ENCODE data around the gene FADS6. TPM values are rescaled to one million over a fixed set of nuclear protein-coding genes. Genes with fewer than 3 reads are reported as not detected.

FADS6 gene
- polyA plus RNA-seq, 1 donor (not counting 4 experiments of a cell fraction or from before 2014, with no cell fraction given), result 0.07 TPM

GRCh38 chr17:74843352-74843627 lies 50.1 kb downstream of the FADS6 start:
- H3K4me3 ChIP-seq (ENCODE audit: control insufficient read depth in 2 of 3, extremely low read depth in 1 of 3, insufficient read depth in 2 of 3, low read depth in 1 of 3, low read length in 3 of 3), result no peak overlapping the region
- no peak for DNase-seq (ENCODE audit: low read depth, low spot score)
- dilution Hi-C loops (cut with MboI; ENCODE audit: extremely low pct_ligation_motif_present, low sequenced_read_pairs), result no loop called here
- no peak overlapping the region for H3K27ac ChIP-seq (ENCODE audit: control insufficient read depth, insufficient read depth, low read length)
- no peak for FAIRE-seq
- TF ChIP-seq EZH2 (IDR thresholded peaks at IDR 0.05; ENCODE audit: low read length), result no peak
- TF ChIP-seq CTCF (optimal IDR thresholded peaks at IDR 0.05 in 1 of 3, IDR thresholded peaks at IDR 0.05 in 1 of 3, conservative IDR thresholded peaks at IDR 0.05 in 1 of 3; ENCODE audit: extremely low read depth in 1 of 3, insufficient read depth in 2 of 3, low read length in 3 of 3), result no peak
- no peak overlapping the region for H3K9ac ChIP-seq (ENCODE audit: control insufficient read depth, extremely low read depth, insufficient read depth, low read length)
- no peaks in the 10 kb centered on the region for H3K9me3 ChIP-seq (ENCODE audit: control insufficient read depth, low read depth, low read length)
- peaks cover 7% of the 10 kb centered on the region for H3K4me1 ChIP-seq (ENCODE audit: control insufficient read depth, extremely low read depth, insufficient read depth, low read length)
- H3K27me3 ChIP-seq (ENCODE audit: control insufficient read depth, extremely low read depth, insufficient read depth, low read length), result peaks cover 30% of the 10 kb centered on the region
- H3K9me1 ChIP-seq (ENCODE audit: control insufficient read depth, extremely low read depth, insufficient read depth, low read length), result no peaks in the 10 kb centered on the region
- no peak overlapping the region for H3K4me2 ChIP-seq (ENCODE audit: control insufficient read depth, extremely low read depth, insufficient read depth, low read depth, low read length)
- no peaks in the 10 kb centered on the region for H3K79me2 ChIP-seq (ENCODE audit: control insufficient read depth, insufficient read depth, low read length)
- H2AFZ ChIP-seq (ENCODE audit: control insufficient read depth, low read length), result no peak overlapping the region
- no peaks in the 10 kb centered on the region for H4K20me1 ChIP-seq (ENCODE audit: control insufficient read depth, extremely low read depth, insufficient read depth, low read length)
- H3K36me3 ChIP-seq (ENCODE audit: control insufficient read depth in 2 of 2, extremely low read depth in 1 of 2, insufficient read depth in 2 of 2, low read length in 2 of 2), result no peaks in the 10 kb centered on the region

DNA sequence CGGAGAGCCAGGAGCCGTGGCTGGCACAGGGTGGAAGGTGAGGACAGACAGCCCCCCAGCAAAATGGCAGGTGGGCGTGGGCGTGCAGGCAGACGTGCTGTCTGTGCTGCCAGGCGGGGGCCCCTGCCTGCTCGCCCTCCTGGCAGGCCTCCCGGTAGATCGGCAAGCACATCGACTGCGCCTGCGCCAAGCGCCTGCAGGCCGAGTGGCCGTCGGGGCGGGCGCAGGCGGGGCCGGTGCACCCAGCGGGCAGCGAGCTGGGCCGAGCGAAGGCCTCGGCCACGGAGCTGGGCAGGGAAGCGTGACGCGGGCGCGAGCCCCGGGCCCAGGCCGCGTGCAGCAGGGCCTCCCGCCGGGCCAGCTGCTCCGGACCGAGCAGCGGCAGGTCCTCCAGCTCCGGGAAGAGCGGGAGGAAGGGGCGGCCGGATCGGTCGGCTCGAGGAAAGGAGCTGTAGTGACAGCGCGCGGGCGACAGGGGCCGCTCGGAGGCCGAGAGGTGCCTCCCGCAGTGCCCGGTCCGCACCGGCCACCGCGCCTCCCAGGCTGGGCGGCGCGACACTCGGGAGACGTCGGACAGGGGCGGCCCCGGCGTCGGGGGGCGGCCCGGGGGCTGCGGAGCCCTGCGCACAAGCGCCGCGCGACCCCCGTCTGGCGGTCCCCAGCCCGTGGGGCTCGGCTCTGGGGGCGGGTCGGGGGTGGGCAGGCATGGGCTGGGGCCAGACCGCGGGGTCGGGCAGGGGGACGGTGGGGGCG lies 50.7 kb downstream of the FADS6 start:
- Histone ChIP-seq H3K9ac (ENCODE audit: control insufficient read depth, extremely low read depth, insufficient read depth, low read length) (no peak overlapping the region), H3K27me3 (ENCODE audit: control insufficient read depth, extremely low read depth, insufficient read depth, low read length) (peaks cover 30% of the 10 kb centered on the region), H3K36me3 (ENCODE audit: control insufficient read depth in 2 of 2, extremely low read depth in 1 of 2, insufficient read depth in 2 of 2, low read length in 2 of 2) (no peaks in the 10 kb centered on the region), H3K79me2 (ENCODE audit: control insufficient read depth, insufficient read depth, low read length) (no peaks in the 10 kb centered on the region), H3K4me1 (ENCODE audit: control insufficient read depth, extremely low read depth, insufficient read depth, low read length) (peaks cover 7% of the 10 kb centered on the region), H2AFZ (ENCODE audit: control insufficient read depth, low read length) (peak overlapping the region; percentile 19), H3K27ac (ENCODE audit: control insufficient read depth, insufficient read depth, low read length) (no peak overlapping the region), H4K20me1 (ENCODE audit: control insufficient read depth, extremely low read depth, insufficient read depth, low read length) (no peaks in the 10 kb centered on the region), H3K4me3 (ENCODE audit: control insufficient read depth in 2 of 3, extremely low read depth in 1 of 3, insufficient read depth in 2 of 3, low read depth in 1 of 3, low read length in 3 of 3) (peak overlapping the region in 2 of 3 experiments; percentile 18 to 20), H3K4me2 (ENCODE audit: control insufficient read depth, extremely low read depth, insufficient read depth, low read depth, low read length) (peak overlapping the region; percentile 66), H3K9me3 (ENCODE audit: control insufficient read depth, low read depth, low read length) (no peaks in the 10 kb centered on the region), H3K9me1 (ENCODE audit: control insufficient read depth, extremely low read depth, insufficient read depth, low read length) (no peaks in the 10 kb centered on the region)
- DNase-seq (ENCODE audit: low read depth, low spot score), result no peak
- TF ChIP-seq CTCF (optimal IDR thresholded peaks at IDR 0.05 in 1 of 3, IDR thresholded peaks at IDR 0.05 in 1 of 3, conservative IDR thresholded peaks at IDR 0.05 in 1 of 3; ENCODE audit: extremely low read depth in 1 of 3, insufficient read depth in 2 of 3, low read length in 3 of 3) (peak in 2 of 3 experiments; percentile 64 to 68), EZH2 (IDR thresholded peaks at IDR 0.05; ENCODE audit: low read length) (peak; percentile 48)
- no peak for FAIRE-seq
- dilution Hi-C loops (cut with MboI; ENCODE audit: extremely low pct_ligation_motif_present, low sequenced_read_pairs), result no loop called here

All from keratinocyte (primary cell).